GM12891 (cell line): ENCODE data around the gene KIAA1143.

Experiments used
- PAX5 ChIP-seq: IDR thresholded peaks from 2 replicates; pipeline ENCODE4 v1.6.1; 2011; ENCODE audit warnings: low read length, moderate library complexity, mild to moderate bottlenecking; ENCODE audit not compliant: insufficient read depth, severe bottlenecking
- POLR2A ChIP-seq: IDR thresholded peaks from 2 replicates; pipeline ENCODE4 v1.6.1; 2011; ENCODE audit warnings: low read depth, low read length, control low read depth
- POLR2AphosphoS5 ChIP-seq: IDR thresholded peaks from 2 replicates; pipeline ENCODE4 v1.6.1; 2011; ENCODE audit warnings: low read depth, low read length, control low read depth
- SPI1 ChIP-seq: IDR thresholded peaks from 2 replicates; pipeline ENCODE4 v1.6.1; 2011; ENCODE audit warnings: low read depth, low read length, control low read depth
- TAF1 ChIP-seq: IDR thresholded peaks from 2 replicates; pipeline ENCODE4 v1.6.1; 2011; ENCODE audit warnings: low read depth, low read length, control low read depth

DNA sequence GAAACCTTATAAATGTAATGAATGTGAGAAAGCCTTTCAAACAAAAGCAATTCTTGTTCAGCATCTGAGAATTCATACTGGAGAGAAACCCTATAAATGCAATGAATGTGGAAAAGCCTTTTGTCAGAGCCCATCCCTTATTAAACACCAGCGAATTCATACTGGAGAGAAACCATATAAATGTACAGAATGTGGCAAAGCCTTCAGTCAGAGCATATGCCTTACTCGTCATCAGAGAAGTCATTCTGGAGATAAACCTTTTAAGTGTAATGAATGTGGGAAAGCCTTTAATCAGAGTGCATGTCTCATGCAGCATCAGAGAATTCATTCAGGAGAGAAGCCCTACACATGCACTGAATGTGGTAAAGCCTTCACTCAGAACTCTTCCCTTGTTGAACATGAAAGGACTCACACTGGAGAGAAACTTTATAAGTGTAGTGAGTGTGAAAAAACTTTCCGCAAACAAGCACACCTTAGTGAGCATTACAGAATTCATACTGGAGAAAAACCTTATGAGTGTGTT, 26.7 kb downstream of the KIAA1143 start:
- TF ChIP-seq POLR2AphosphoS5 (no peak), TAF1 (no peak), POLR2A (no peak), SPI1 (no peak), PAX5 (no peak)
